Ovary (tissue), 9 donors: ENCODE results near the gene FER. TPM values are rescaled to one million over a fixed set of nuclear protein-coding genes. Genes with fewer than 3 reads are reported as not detected.

Experiments used
- DNase-seq, 5 donors: peaks; one replicate each; pipeline ENCODE4 v3.0.0-alpha.2; 2019 to 2020
- H3K27ac ChIP-seq, 2 donors: fragments of 200-600 bp; one replicate each; pipeline versions ENCODE4 v1.5.1 to v1.8.0; 2019 to 2022
- H3K27me3 ChIP-seq: fragments of 200-600 bp; one replicate; pipeline ENCODE4 v1.8.0; 2022
- H3K36me3 ChIP-seq: fragments of 200-600 bp; sonication (generic); one replicate; pipeline ENCODE4 v1.5.1; 2019
- H3K4me1 ChIP-seq: one replicate; pipeline ENCODE4 v1.8.1; 2013; ENCODE audit warnings: mild to moderate bottlenecking, moderate library complexity; ENCODE audit not compliant: insufficient read depth
- H3K4me3 ChIP-seq: fragments of 200-600 bp; sonication (generic); one replicate; pipeline ENCODE4 v1.5.1; 2017
- H3K9me3 ChIP-seq, 2 donors: fragments of 200-600 bp in 1 of 2; sonication (generic) in 1 of 2; one replicate each; pipeline versions ENCODE4 v1.5.1 to v1.8.1; 2013 to 2019; ENCODE audit warnings: mild to moderate bottlenecking in 1 of 2, moderate library complexity in 1 of 2
- CTCF ChIP-seq, 3 donors: fragments of 450-650 bp in 2 of 3; fragments of 200-600 bp in 1 of 3; IDR thresholded peaks; one replicate each; pipeline versions ENCODE4 v1.5.1 to v1.8.0; 2016 to 2022; ENCODE audit warnings: antibody characterized with exemption in 3 of 3, mild to moderate bottlenecking in 1 of 3
- EP300 ChIP-seq: sonication (generic); formaldehyde crosslinking; IDR thresholded peaks from one replicate; pipeline ENCODE4 v1.6.1; 2017; ENCODE audit warnings: antibody characterized with exemption
- POLR2A ChIP-seq: fragments of 450-650 bp; IDR thresholded peaks from one replicate; pipeline ENCODE4 v1.6.1; 2017; ENCODE audit warnings: antibody characterized with exemption, mild to moderate bottlenecking, moderate library complexity
- WGBS, 3 donors: extraction: QIAGEN DNeasy Blood & Tissue Kit in 1 of 3; methylation state at CpG; one replicate each; pipeline versions ENCODE4 v1.1.5 to v1.1.7; 2013 to 2017; 5-methylcytosine and 5-hydroxymethylcytosine counted together
- intact Hi-C, 4 donors: fragments of 100-400 bp; cut with DNase I; formaldehyde crosslinking; loops; one replicate each; pipeline versions ENCODE4 v1.11.0 to v1.15.1; 2022 to 2023
- polyA plus RNA-seq, 2 donors: library from polyadenylated mRNA; stranded (reverse); fragments of 200-250 nt in 1 of 2; fragments of 350-450 nt in 1 of 2; fragmentation: Illumina TruSeq in 1 of 2; extraction: RNeasy Lipid Tissue Mini Kit (QIAGEN cat#74804) in 1 of 2; gene quantifications; one replicate each; pipeline ENCODE4 v1.2.3, GENCODE V29; 2013 to 2014
- total RNA-seq, 7 donors: library from RNA; depleted of rRNA in 2 of 7; stranded (reverse); fragments of >200 nt in 2 of 7; fragmentation: NEBNext Ultra II Directional in 3 of 7; extraction: Animal tissue kit (Norgen Biotek cat#: 25700) in 3 of 7; gene quantifications; one replicate each; pipeline versions ENCODE4 v1.1.0 to v1.2.4, GENCODE V29; 2016 to 2023
- donor health status: DM: no; HTN: no; CAD: no; lungs with moderate emphysema.
- donor health status: DM: no; HTN: no; CAD: no.
- donor health status: Bipolar disorder and iron deficiency.
- donor health status: DM: yes; HTN: yes; CAD: no.
- donor health status: DM: no; HTN: no; CAD: no.
- donor health status: DM: yes; HTN: yes; CAD: no.

The FER gene
- total and polyA plus RNA-seq, 9 donors, result 3.0 to 36.0 (median 28.0) TPM

DNA sequence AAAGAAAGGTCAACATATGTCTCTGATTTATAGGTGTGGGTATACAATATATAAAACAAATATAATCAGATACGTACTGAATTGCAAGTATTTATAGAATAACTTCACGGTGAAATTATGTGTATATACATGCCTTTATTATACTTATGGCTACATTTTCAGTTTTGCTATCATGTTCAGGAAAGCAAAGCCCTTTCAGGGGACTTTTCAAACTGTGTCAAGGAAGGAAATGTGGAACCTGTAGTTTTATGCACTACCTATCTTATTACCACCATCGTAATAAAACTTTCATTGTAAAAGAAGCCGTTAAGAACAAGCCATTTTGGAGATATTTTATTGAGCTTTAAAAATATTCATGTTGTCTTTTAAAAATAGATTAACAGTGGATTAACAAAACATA lies 404.9 kb downstream of the FER start:
- H3K9me3 ChIP-seq, result no peaks in the 10 kb centered on the region

GRCh38 chr5:109155625-109156024 lies 407.9 kb downstream of the FER start:
- peaks cover 2% of the 10 kb centered on the region for H3K4me1 ChIP-seq
- H3K9me3 ChIP-seq, result no peaks in the 10 kb centered on the region
- H3K4me3 ChIP-seq, result no peak overlapping the region
- H3K27ac ChIP-seq, result no peak overlapping the region
- no peaks in the 10 kb centered on the region for H3K27me3 ChIP-seq
- TF ChIP-seq POLR2A (no peak), CTCF (IDR thresholded peaks at IDR 0.05) (no peak), EP300 (no peak)
- intact Hi-C loops, result no loop called here
- DNase-seq, result no peak
- H3K36me3 ChIP-seq, result no peaks in the 10 kb centered on the region

More for the DNA sequence above, 404.9 kb downstream of the FER start:
- no peak for TF ChIP-seq POLR2A
- no peak for TF ChIP-seq EP300
- no peak for TF ChIP-seq CTCF (IDR thresholded peaks at IDR 0.05)
- no peak overlapping the region for H3K4me3 ChIP-seq
- no peak for DNase-seq
- H3K4me1 ChIP-seq, result no peaks in the 10 kb centered on the region
- no peaks in the 10 kb centered on the region for H3K36me3 ChIP-seq
- H3K27ac ChIP-seq, result no peak overlapping the region
- WGBS, 3 donors, result 95 to 97% (median 97%) methylated on average over 4 of the region's 4 CpGs
- no peaks in the 10 kb centered on the region for H3K27me3 ChIP-seq
- intact Hi-C loops, result no loop called here

DNA sequence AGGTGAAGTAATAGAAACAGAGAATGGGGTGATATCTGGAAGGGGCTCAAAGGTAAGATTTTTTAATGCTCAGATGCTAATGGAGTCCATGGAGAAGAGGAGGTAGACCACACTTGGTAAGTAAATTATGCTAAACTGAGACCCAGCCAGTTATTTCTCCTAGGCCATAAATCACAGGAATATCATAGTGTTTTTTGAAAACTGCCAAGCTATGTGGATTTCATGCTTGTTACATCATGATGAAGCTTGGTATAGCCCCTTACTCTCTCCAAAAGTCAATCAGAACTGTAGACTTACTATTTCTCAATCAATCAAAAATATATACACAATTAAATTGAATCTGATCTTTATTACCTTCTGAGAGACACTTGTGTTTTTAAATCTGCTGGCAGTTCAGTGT lies 409.2 kb downstream of the FER start:
- H3K27me3 ChIP-seq, result no peaks in the 10 kb centered on the region
- H3K9me3 ChIP-seq, result no peaks in the 10 kb centered on the region
- intact Hi-C loops, result no loop called here
- TF ChIP-seq EP300, result no peak
- no peak for TF ChIP-seq POLR2A
- no peak for TF ChIP-seq CTCF (IDR thresholded peaks at IDR 0.05)
- no peaks in the 10 kb centered on the region for H3K36me3 ChIP-seq
- H3K4me1 ChIP-seq, result peaks cover 2% of the 10 kb centered on the region
- no peak overlapping the region for H3K4me3 ChIP-seq
- H3K27ac ChIP-seq, result no peak overlapping the region
- DNase-seq, result no peak

GRCh38 chr5:109160468-109160867 lies 412.8 kb downstream of the FER start:
- no peaks in the 10 kb centered on the region for H3K36me3 ChIP-seq
- no peaks in the 10 kb centered on the region for H3K27me3 ChIP-seq
- WGBS, 3 donors, result 15 to 36% (median 20%) methylated on average over 3 of the region's 3 CpGs
- H3K4me3 ChIP-seq, result no peak overlapping the region
- H3K27ac ChIP-seq, result no peak overlapping the region
- TF ChIP-seq POLR2A (no peak), CTCF (IDR thresholded peaks at IDR 0.05) (no peak), EP300 (no peak)
- no peaks in the 10 kb centered on the region for H3K9me3 ChIP-seq
- intact Hi-C loops, result no loop called here
- DNase-seq, result no peak
- peaks cover 2% of the 10 kb centered on the region for H3K4me1 ChIP-seq
